Measurements from ENCODE around the gene SVIL. TPM values are rescaled to one million over a fixed set of nuclear protein-coding genes. Genes with fewer than 3 reads are reported as not detected.
"Not testable (repeated sequence)": the region's sequence is repeated elsewhere in the genome, so short reads cannot be mapped to it uniquely, and the experiment has no call there.

SVIL gene
- total and polyA plus RNA-seq, 2 experiments from 2014 or later, result 5.9 to 7.3 TPM

DNA sequence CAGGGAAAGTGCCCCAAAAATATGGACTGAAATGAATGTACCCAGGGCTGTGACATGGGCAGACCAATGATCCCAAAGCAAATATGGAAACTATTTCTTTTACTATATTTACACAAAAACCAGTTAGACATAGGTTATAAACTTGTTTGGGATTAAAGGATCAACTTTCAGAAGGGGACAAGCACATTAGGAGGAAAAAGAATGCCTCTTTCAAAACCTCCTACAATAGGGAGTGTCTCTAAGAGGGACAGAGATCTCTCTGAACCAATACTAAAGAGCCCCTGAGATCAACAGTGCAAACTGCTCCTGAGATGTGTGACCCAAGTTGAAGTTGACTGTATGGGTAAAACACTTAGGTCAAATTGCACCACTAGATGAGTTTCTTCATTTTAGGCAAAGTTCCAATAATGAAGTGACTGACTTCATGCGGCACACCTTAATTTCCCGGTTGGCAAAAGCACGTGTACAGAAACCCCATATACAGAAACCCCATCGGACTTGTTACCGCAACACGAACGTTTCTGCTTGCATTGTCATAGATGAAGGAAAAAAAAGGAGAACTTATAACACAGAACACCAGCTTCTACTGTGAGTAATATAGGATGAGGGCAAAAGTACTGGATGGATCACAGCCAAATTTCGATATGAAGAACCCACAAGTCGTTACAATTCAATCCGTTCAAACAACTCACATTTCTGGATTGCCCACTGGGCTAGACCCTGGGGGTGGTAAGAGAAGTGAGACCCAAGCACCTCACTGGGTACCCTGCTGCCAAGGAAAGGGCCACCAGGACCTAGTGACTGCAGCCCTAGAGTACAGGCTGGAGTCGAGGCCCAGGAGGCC, 4.3 kb downstream of the SVIL start:
- no peaks in the 10 kb centered on the region for H3K9me3 ChIP-seq (ENCODE audit: low read depth)
- no peaks in the 10 kb centered on the region for H3K9me2 ChIP-seq (ENCODE audit: insufficient read depth)
- WGBS, 2 experiments (ENCODE audit: low coverage in 1 of 2, low lambda C conversion rate in 2 of 2, missing lambda C conversion rate in 2 of 2), result 96 to 99% methylated on average over 11 of the region's 11 CpGs
- no peak overlapping the region for H3K27ac ChIP-seq
- no peak for DNase-seq
- H3K4me1 ChIP-seq (ENCODE audit: insufficient read depth), result peaks cover 47% of the 10 kb centered on the region
- no peak overlapping the region for H3K4me2 ChIP-seq (ENCODE audit: unreplicated experiment)
- no peak overlapping the region for H3K9ac ChIP-seq
- no peaks in the 10 kb centered on the region for H3K36me3 ChIP-seq (ENCODE audit: low read depth)
- H4K20me1 ChIP-seq (ENCODE audit: insufficient read depth), result no peaks in the 10 kb centered on the region
- H3F3A ChIP-seq (ENCODE audit: insufficient read depth), result peaks cover 36% of the 10 kb centered on the region
- H3K27me3 ChIP-seq (replicated peaks; ENCODE audit: insufficient read depth), result no peaks in the 10 kb centered on the region
- H2AFZ ChIP-seq, result no peak overlapping the region
- in situ Hi-C loops (cut with MboI), result no loop called here
- H3K4me3 ChIP-seq, result no peak overlapping the region
- TF ChIP-seq EZH2 (IDR thresholded peaks at IDR 0.05; ENCODE audit: insufficient read depth, poor library complexity, severe bottlenecking) (no peak), EZH2phosphoT487 (IDR thresholded peaks at IDR 0.05; ENCODE audit: insufficient read depth, low read depth) (no peak)
- H3K79me2 ChIP-seq (ENCODE audit: insufficient read depth), result 0 out of 2 replicates have a peak, but pooled peaks cover 5% of the 10 kb centered on the region

GRCh38 chr10:29628912-29629526, 5.8 kb downstream of the SVIL start:
- Histone ChIP-seq H3K4me3 (no peak overlapping the region), H4K20me1 (ENCODE audit: insufficient read depth) (no peaks in the 10 kb centered on the region), H3F3A (ENCODE audit: insufficient read depth) (peaks cover 26% of the 10 kb centered on the region), H3K36me3 (ENCODE audit: low read depth) (no peaks in the 10 kb centered on the region), H3K4me1 (ENCODE audit: insufficient read depth) (peaks cover 32% of the 10 kb centered on the region), H3K27ac (no peak overlapping the region), H3K27me3 (replicated peaks; ENCODE audit: insufficient read depth) (no peaks in the 10 kb centered on the region), H3K9me3 (ENCODE audit: low read depth) (no peaks in the 10 kb centered on the region), H3K79me2 (ENCODE audit: insufficient read depth) (0 out of 2 replicates have a peak, but pooled peaks cover 5% of the 10 kb centered on the region), H3K9me2 (ENCODE audit: insufficient read depth) (no peaks in the 10 kb centered on the region), H3K4me2 (ENCODE audit: unreplicated experiment) (no peak overlapping the region), H3K9ac (no peak overlapping the region), H2AFZ (no peak overlapping the region)
- in situ Hi-C loops (cut with MboI), result no loop called here
- 90 to 93% methylated on average over 12 of the region's 12 CpGs for WGBS, 2 experiments (ENCODE audit: low coverage in 1 of 2, low lambda C conversion rate in 2 of 2, missing lambda C conversion rate in 2 of 2)
- DNase-seq, result no peak
- TF ChIP-seq EZH2 (IDR thresholded peaks at IDR 0.05; ENCODE audit: insufficient read depth, poor library complexity, severe bottlenecking) (no peak), EZH2phosphoT487 (IDR thresholded peaks at IDR 0.05; ENCODE audit: insufficient read depth, low read depth) (no peak)

DNA sequence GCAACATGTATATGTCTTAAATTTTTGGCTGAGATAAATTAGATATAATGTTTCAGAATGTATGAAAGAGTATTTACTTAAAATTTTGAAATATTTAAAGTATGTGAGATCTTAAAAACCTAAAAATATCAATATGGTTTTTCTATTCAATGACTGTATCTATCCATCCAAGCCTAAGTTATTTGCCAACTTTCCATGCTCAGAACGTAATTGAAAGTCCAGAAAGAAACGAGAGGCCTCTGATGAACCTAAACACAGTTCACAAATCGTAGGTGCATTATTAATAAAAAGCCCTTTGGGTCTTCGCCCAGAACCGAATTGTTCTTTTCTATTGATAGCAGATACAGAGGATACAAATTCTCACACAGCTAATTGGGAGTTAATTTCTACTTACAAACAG, 6.5 kb downstream of the SVIL start:
- Histone ChIP-seq H3K27me3 (replicated peaks; ENCODE audit: insufficient read depth) (no peaks in the 10 kb centered on the region), H3K9me3 (ENCODE audit: low read depth) (no peaks in the 10 kb centered on the region), H3K4me2 (ENCODE audit: unreplicated experiment) (peak overlapping the region; percentile 52), H3K4me3 (peak overlapping the region; percentile 37; the same call in 1 of the 2 replicates), H3K27ac (no peak overlapping the region), H3K9me2 (ENCODE audit: insufficient read depth) (no peaks in the 10 kb centered on the region), H3K9ac (no peak overlapping the region), H4K20me1 (ENCODE audit: insufficient read depth) (no peaks in the 10 kb centered on the region), H3K36me3 (ENCODE audit: low read depth) (no peaks in the 10 kb centered on the region), H3F3A (ENCODE audit: insufficient read depth) (peaks cover 19% of the 10 kb centered on the region), H2AFZ (no peak overlapping the region), H3K79me2 (ENCODE audit: insufficient read depth) (0 out of 2 replicates have a peak, but pooled peaks cover 5% of the 10 kb centered on the region), H3K4me1 (ENCODE audit: insufficient read depth) (peaks cover 25% of the 10 kb centered on the region)
- 61 to 62% methylated on average over 5 of the region's 5 CpGs for WGBS, 2 experiments (ENCODE audit: low coverage in 1 of 2, low lambda C conversion rate in 2 of 2, missing lambda C conversion rate in 2 of 2)
- no peak for DNase-seq
- in situ Hi-C loops (cut with MboI), result no loop called here
- TF ChIP-seq EZH2 (IDR thresholded peaks at IDR 0.05; ENCODE audit: insufficient read depth, poor library complexity, severe bottlenecking), result no peak
- no peak for TF ChIP-seq EZH2phosphoT487 (IDR thresholded peaks at IDR 0.05; ENCODE audit: insufficient read depth, low read depth)

DNA sequence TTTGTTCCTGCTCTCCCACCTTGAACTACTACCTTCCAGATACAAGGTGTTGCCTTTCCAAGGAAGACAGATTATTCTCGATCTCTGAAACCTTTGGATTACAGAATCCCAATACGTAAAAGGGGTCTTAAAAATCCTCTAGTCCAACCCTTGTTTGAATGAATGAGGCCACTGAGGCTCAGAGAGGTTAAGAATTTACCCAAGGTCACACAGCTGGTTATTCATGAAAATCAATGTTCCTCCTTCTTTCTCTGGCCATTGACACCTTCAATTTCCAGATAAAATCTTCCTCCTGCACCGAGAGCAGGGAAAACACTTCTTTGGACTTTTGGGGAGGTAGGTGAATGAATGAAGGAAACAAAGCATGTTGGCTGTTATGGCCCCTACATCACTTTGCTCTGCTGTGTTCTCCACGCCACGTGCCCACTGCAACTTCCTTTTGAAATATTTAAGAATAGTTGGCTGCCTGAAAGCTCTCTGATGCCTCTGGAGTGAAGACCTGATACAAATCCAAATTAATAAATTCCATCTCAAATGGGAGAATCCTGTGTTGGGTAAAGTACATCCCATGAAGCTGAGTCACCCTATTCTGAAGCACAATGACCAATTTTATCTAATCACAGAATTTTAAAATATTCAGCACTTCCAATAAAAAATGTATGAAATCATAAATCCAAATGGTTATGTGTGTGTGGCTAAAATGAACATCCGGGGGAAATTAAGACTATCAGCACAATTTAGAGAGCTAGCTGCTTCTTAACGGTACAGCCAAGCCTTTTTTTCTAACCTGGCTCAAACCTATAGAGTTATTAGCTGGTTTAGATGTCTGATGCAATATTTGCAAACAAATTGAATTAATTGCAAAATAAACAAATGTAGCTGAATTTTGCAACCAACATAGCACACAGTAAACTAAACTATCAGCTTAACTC, 7.3 kb downstream of the SVIL start:
- peaks cover 18% of the 10 kb centered on the region for H3F3A ChIP-seq (ENCODE audit: insufficient read depth)
- in situ Hi-C loops (cut with MboI), result no loop called here
- no peaks in the 10 kb centered on the region for H3K27me3 ChIP-seq (replicated peaks; ENCODE audit: insufficient read depth)
- no peaks in the 10 kb centered on the region for H4K20me1 ChIP-seq (ENCODE audit: insufficient read depth)
- 38 to 41% methylated on average over 7 of the region's 7 CpGs for WGBS, 2 experiments (ENCODE audit: low coverage in 1 of 2, low lambda C conversion rate in 2 of 2, missing lambda C conversion rate in 2 of 2)
- peak overlapping the region; percentile 52 for H3K4me2 ChIP-seq (ENCODE audit: unreplicated experiment)
- H2AFZ ChIP-seq, result no peak overlapping the region
- H3K4me1 ChIP-seq (ENCODE audit: insufficient read depth), result peaks cover 17% of the 10 kb centered on the region
- H3K27ac ChIP-seq, result peak overlapping the region; percentile 34
- DNase-seq, result peak; percentile 80
- TF ChIP-seq EZH2phosphoT487 (IDR thresholded peaks at IDR 0.05; ENCODE audit: insufficient read depth, low read depth) (no peak), EZH2 (IDR thresholded peaks at IDR 0.05; ENCODE audit: insufficient read depth, poor library complexity, severe bottlenecking) (no peak)
- 0 out of 2 replicates have a peak overlapping the region, but pooled peaks have one; percentile 18 for H3K9ac ChIP-seq
- H3K9me3 ChIP-seq (ENCODE audit: low read depth), result no peaks in the 10 kb centered on the region
- 0 out of 2 replicates have a peak, but pooled peaks cover 5% of the 10 kb centered on the region for H3K79me2 ChIP-seq (ENCODE audit: insufficient read depth)
- H3K4me3 ChIP-seq, result peak overlapping the region; percentile 37
- no peaks in the 10 kb centered on the region for H3K9me2 ChIP-seq (ENCODE audit: insufficient read depth)
- H3K36me3 ChIP-seq (ENCODE audit: low read depth), result no peaks in the 10 kb centered on the region

- WGBS, 2 experiments (ENCODE audit: low coverage in 1 of 2, low lambda C conversion rate in 2 of 2, missing lambda C conversion rate in 2 of 2), result 91 to 94% methylated on average over 6 of the region's 6 CpGs
Measured at GRCh38 chr10:29624357-29624756, 10.4 kb downstream of the SVIL start.

More at GRCh38 chr10:29624357-29624756, 10.4 kb downstream of the SVIL start:
- H3K36me3 ChIP-seq (ENCODE audit: low read depth); H3K4me3 ChIP-seq; DNase-seq; H3K4me2 ChIP-seq (ENCODE audit: unreplicated experiment); H3K9ac ChIP-seq; H3K9me3 ChIP-seq (ENCODE audit: low read depth); H3K27ac ChIP-seq; H4K20me1 ChIP-seq (ENCODE audit: insufficient read depth); H3K27me3 ChIP-seq (replicated peaks; ENCODE audit: insufficient read depth); in situ Hi-C loops (cut with MboI); H3K79me2 ChIP-seq (ENCODE audit: insufficient read depth); H2AFZ ChIP-seq; H3K9me2 ChIP-seq (ENCODE audit: insufficient read depth): not testable (repeated sequence)
- peaks cover 23% of the 10 kb centered on the region for H3K4me1 ChIP-seq (ENCODE audit: insufficient read depth)
- H3F3A ChIP-seq (ENCODE audit: insufficient read depth), result peaks cover 18% of the 10 kb centered on the region

Data from GM23248 (cell line).